Measurements from ENCODE around the gene TP53TG5.

TP53TG5 gene

GRCh38 chr20:45387274-45387673, 9.1 kb upstream of the TP53TG5 start:
- TF ChIP-seq ESRRG (CRISPR knock-in tag; IDR thresholded peaks at IDR 0.05) (no peak), ZNF70 (CRISPR knock-in tag; IDR thresholded peaks at IDR 0.05) (no peak), RARB (CRISPR knock-in tag; IDR thresholded peaks at IDR 0.05) (no peak)

GRCh38 chr20:45377269-45377668, 856 bp downstream of the TP53TG5 start:
- no peak for TF ChIP-seq CSDC2 (CRISPR knock-in tag; IDR thresholded peaks at IDR 0.05)
- ATAC-seq: no peak

More at GRCh38 chr20:45387274-45387673, 9.1 kb upstream of the TP53TG5 start:
- no peak for ATAC-seq

GRCh38 chr20:45374966-45375365, 3.2 kb downstream of the TP53TG5 start:
- no peak for TF ChIP-seq ZFP3 (CRISPR knock-in tag; IDR thresholded peaks at IDR 0.05)
- no peak for TF ChIP-seq BACH2 (CRISPR knock-in tag; IDR thresholded peaks at IDR 0.05; ENCODE audit: borderline replicate concordance)
- no peak for TF ChIP-seq TOX (CRISPR knock-in tag; IDR thresholded peaks at IDR 0.05; ENCODE audit: borderline replicate concordance)
- TF ChIP-seq PATZ1 (CRISPR knock-in tag; IDR thresholded peaks at IDR 0.05; ENCODE audit: borderline replicate concordance): no peak
- no peak for TF ChIP-seq CREB5 (CRISPR knock-in tag; IDR thresholded peaks at IDR 0.05; ENCODE audit: low read depth)
- TF ChIP-seq ISL1 (CRISPR knock-in tag; IDR thresholded peaks at IDR 0.05): no peak
- no peak for TF ChIP-seq ZNF8 (CRISPR knock-in tag; IDR thresholded peaks at IDR 0.05)
- TF ChIP-seq TSHZ2 (CRISPR knock-in tag; IDR thresholded peaks at IDR 0.05): no peak
- TF ChIP-seq ZNF70 (CRISPR knock-in tag; IDR thresholded peaks at IDR 0.05): no peak
- no peak for ATAC-seq

- TF ChIP-seq CREB5 (CRISPR knock-in tag; IDR thresholded peaks at IDR 0.05; ENCODE audit: low read depth) (no peak), BACH2 (CRISPR knock-in tag; IDR thresholded peaks at IDR 0.05; ENCODE audit: borderline replicate concordance) (no peak), PPARA (CRISPR knock-in tag; IDR thresholded peaks at IDR 0.05; ENCODE audit: borderline replicate concordance) (no peak), ISL1 (CRISPR knock-in tag; IDR thresholded peaks at IDR 0.05) (no peak), ESRRG (CRISPR knock-in tag; IDR thresholded peaks at IDR 0.05) (no peak), ZC3H10 (CRISPR knock-in tag; IDR thresholded peaks at IDR 0.05) (no peak), ZFP30 (CRISPR knock-in tag; IDR thresholded peaks at IDR 0.05) (no peak), ZNF8 (CRISPR knock-in tag; IDR thresholded peaks at IDR 0.05) (no peak), OSR1 (CRISPR knock-in tag; IDR thresholded peaks at IDR 0.05) (no peak), ZFP3 (CRISPR knock-in tag; IDR thresholded peaks at IDR 0.05) (no peak), TCF4 (CRISPR knock-in tag; IDR thresholded peaks at IDR 0.05; ENCODE audit: borderline replicate concordance) (no peak), GLIS3 (CRISPR knock-in tag; IDR thresholded peaks at IDR 0.05) (no peak), ARNTL (CRISPR knock-in tag; IDR thresholded peaks at IDR 0.05; ENCODE audit: borderline replicate concordance, low read depth) (no peak)
- no peak for ATAC-seq
These were observed 4.0 kb downstream of the TP53TG5 start for GRCh38 chr20:45374101-45374467.

- ATAC-seq: peak; percentile 87
- TF ChIP-seq TSHZ2 (CRISPR knock-in tag; IDR thresholded peaks at IDR 0.05) (no peak), PPARA (CRISPR knock-in tag; IDR thresholded peaks at IDR 0.05; ENCODE audit: borderline replicate concordance) (no peak), BACH2 (CRISPR knock-in tag; IDR thresholded peaks at IDR 0.05; ENCODE audit: borderline replicate concordance) (no peak), PATZ1 (CRISPR knock-in tag; IDR thresholded peaks at IDR 0.05; ENCODE audit: borderline replicate concordance) (no peak), CREB5 (CRISPR knock-in tag; IDR thresholded peaks at IDR 0.05; ENCODE audit: low read depth) (no peak), SNAI2 (CRISPR knock-in tag; IDR thresholded peaks at IDR 0.05) (no peak)
These were observed 4.6 kb downstream of the TP53TG5 start for GRCh38 chr20:45373353-45374100.
